Activated naive CD8-positive, alpha-beta T cell (primary cell): ENCODE data around the gene CHRNA9.

ENCODE experiments used
- H3K27ac Mint-ChIP-seq: one replicate; pipeline ENCODE4 v1.8.0; 2021; ENCODE audit warnings: mixed read lengths
- H3K27me3 Mint-ChIP-seq: one replicate; pipeline ENCODE4 v1.8.0; 2021; ENCODE audit warnings: mixed read lengths
- H3K36me3 Mint-ChIP-seq: one replicate; pipeline ENCODE4 v1.8.0; 2021; ENCODE audit warnings: mixed read lengths
- H3K4me1 Mint-ChIP-seq: one replicate; pipeline ENCODE4 v1.8.0; 2021; ENCODE audit warnings: low read depth, mixed read lengths
- H3K4me3 Mint-ChIP-seq: one replicate; pipeline ENCODE4 v1.8.0; 2021; ENCODE audit warnings: mild to moderate bottlenecking, mixed read lengths
- H3K9me3 Mint-ChIP-seq: one replicate; pipeline ENCODE4 v1.8.0; 2021; ENCODE audit warnings: low read depth, mixed read lengths

The CHRNA9 gene

GRCh38 chr4:40349561-40350198, 14.5 kb downstream of the CHRNA9 start:
- Mint-ChIP-seq H3K4me1 (peaks cover 11% of the 10 kb centered on the region), H3K9me3 (no peaks in the 10 kb centered on the region), H3K36me3 (no peaks in the 10 kb centered on the region), H3K4me3 (no peak overlapping the region), H3K27me3 (no peaks in the 10 kb centered on the region), H3K27ac (peak overlapping the region; percentile 18)

- Mint-ChIP-seq H3K4me3 (no peak overlapping the region), H3K27ac (no peak overlapping the region), H3K4me1 (peaks cover 11% of the 10 kb centered on the region), H3K36me3 (no peaks in the 10 kb centered on the region), H3K9me3 (no peaks in the 10 kb centered on the region), H3K27me3 (no peaks in the 10 kb centered on the region)
Observed at GRCh38 chr4:40350627-40351227, 15.6 kb downstream of the CHRNA9 start.

GRCh38 chr4:40354158-40354557, 19.0 kb downstream of the CHRNA9 start:
- no peaks in the 10 kb centered on the region for H3K36me3 Mint-ChIP-seq
- H3K4me1 Mint-ChIP-seq, result peaks cover 10% of the 10 kb centered on the region
- H3K27ac Mint-ChIP-seq, result no peak overlapping the region
- H3K27me3 Mint-ChIP-seq, result peaks cover 2% of the 10 kb centered on the region
- H3K9me3 Mint-ChIP-seq, result no peaks in the 10 kb centered on the region
- H3K4me3 Mint-ChIP-seq, result no peak overlapping the region

GRCh38 chr4:40355131-40355530, 20.0 kb downstream of the CHRNA9 start:
- Mint-ChIP-seq H3K4me1 (peaks cover under 1% of the 10 kb centered on the region), H3K36me3 (no peaks in the 10 kb centered on the region), H3K27ac (no peak overlapping the region), H3K9me3 (no peaks in the 10 kb centered on the region), H3K4me3 (no peak overlapping the region), H3K27me3 (peaks cover 2% of the 10 kb centered on the region)

GRCh38 chr4:40357738-40358137, 22.6 kb downstream of the CHRNA9 start:
- Mint-ChIP-seq H3K4me1 (no peaks in the 10 kb centered on the region), H3K4me3 (no peak overlapping the region), H3K36me3 (no peaks in the 10 kb centered on the region), H3K9me3 (no peaks in the 10 kb centered on the region), H3K27me3 (peaks cover 2% of the 10 kb centered on the region), H3K27ac (no peak overlapping the region)

GRCh38 chr4:40361338-40361737, 26.2 kb downstream of the CHRNA9 start:
- H3K4me3 Mint-ChIP-seq, result no peak overlapping the region
- H3K36me3 Mint-ChIP-seq, result no peaks in the 10 kb centered on the region
- H3K27ac Mint-ChIP-seq, result no peak overlapping the region
- H3K9me3 Mint-ChIP-seq, result no peaks in the 10 kb centered on the region
- H3K27me3 Mint-ChIP-seq, result peaks cover 2% of the 10 kb centered on the region
- H3K4me1 Mint-ChIP-seq, result no peaks in the 10 kb centered on the region

GRCh38 chr4:40363382-40363920, 28.3 kb downstream of the CHRNA9 start:
- H3K4me3 Mint-ChIP-seq, result no peak overlapping the region
- no peaks in the 10 kb centered on the region for H3K27me3 Mint-ChIP-seq
- no peaks in the 10 kb centered on the region for H3K36me3 Mint-ChIP-seq
- H3K27ac Mint-ChIP-seq, result no peak overlapping the region
- H3K4me1 Mint-ChIP-seq, result no peaks in the 10 kb centered on the region
- H3K9me3 Mint-ChIP-seq, result no peaks in the 10 kb centered on the region

- H3K36me3 Mint-ChIP-seq, result no peaks in the 10 kb centered on the region
- H3K27ac Mint-ChIP-seq, result no peak overlapping the region
- H3K9me3 Mint-ChIP-seq, result no peaks in the 10 kb centered on the region
- no peak overlapping the region for H3K4me3 Mint-ChIP-seq
- H3K4me1 Mint-ChIP-seq, result no peaks in the 10 kb centered on the region
- H3K27me3 Mint-ChIP-seq, result no peaks in the 10 kb centered on the region
Observed at GRCh38 chr4:40363945-40364344, 28.8 kb downstream of the CHRNA9 start.

GRCh38 chr4:40365766-40366165, 30.6 kb downstream of the CHRNA9 start:
- no peaks in the 10 kb centered on the region for H3K27me3 Mint-ChIP-seq
- no peak overlapping the region for H3K4me3 Mint-ChIP-seq
- no peaks in the 10 kb centered on the region for H3K9me3 Mint-ChIP-seq
- no peaks in the 10 kb centered on the region for H3K36me3 Mint-ChIP-seq
- H3K4me1 Mint-ChIP-seq, result no peaks in the 10 kb centered on the region
- no peak overlapping the region for H3K27ac Mint-ChIP-seq

GRCh38 chr4:40367451-40367850, 32.3 kb downstream of the CHRNA9 start:
- Mint-ChIP-seq H3K4me3 (no peak overlapping the region), H3K27ac (no peak overlapping the region), H3K27me3 (no peaks in the 10 kb centered on the region)

GRCh38 chr4:40369437-40370274, 34.5 kb downstream of the CHRNA9 start:
- Mint-ChIP-seq H3K27ac (no peak overlapping the region), H3K36me3 (no peaks in the 10 kb centered on the region), H3K4me1 (no peaks in the 10 kb centered on the region)

More at GRCh38 chr4:40367451-40367850, 32.3 kb downstream of the CHRNA9 start:
- Mint-ChIP-seq H3K9me3 (no peaks in the 10 kb centered on the region), H3K36me3 (no peaks in the 10 kb centered on the region), H3K4me1 (no peaks in the 10 kb centered on the region)

GRCh38 chr4:40372651-40373050, 37.5 kb downstream of the CHRNA9 start:
- no peaks in the 10 kb centered on the region for H3K36me3 Mint-ChIP-seq
- H3K4me3 Mint-ChIP-seq, result no peak overlapping the region
- H3K4me1 Mint-ChIP-seq, result no peaks in the 10 kb centered on the region
- no peaks in the 10 kb centered on the region for H3K9me3 Mint-ChIP-seq
- H3K27ac Mint-ChIP-seq, result no peak overlapping the region
- no peaks in the 10 kb centered on the region for H3K27me3 Mint-ChIP-seq

More at GRCh38 chr4:40369437-40370274, 34.5 kb downstream of the CHRNA9 start:
- no peaks in the 10 kb centered on the region for H3K9me3 Mint-ChIP-seq
- H3K4me3 Mint-ChIP-seq, result no peak overlapping the region
- H3K27me3 Mint-ChIP-seq, result no peaks in the 10 kb centered on the region

- Mint-ChIP-seq H3K27me3 (no peaks in the 10 kb centered on the region), H3K27ac (no peak overlapping the region), H3K4me1 (no peaks in the 10 kb centered on the region), H3K36me3 (no peaks in the 10 kb centered on the region), H3K4me3 (no peak overlapping the region), H3K9me3 (no peaks in the 10 kb centered on the region)
Observed at GRCh38 chr4:40373636-40374035, 38.5 kb downstream of the CHRNA9 start.

GRCh38 chr4:40375095-40375494, 40.0 kb downstream of the CHRNA9 start:
- H3K4me1 Mint-ChIP-seq, result no peaks in the 10 kb centered on the region
- H3K4me3 Mint-ChIP-seq, result no peak overlapping the region
- H3K27me3 Mint-ChIP-seq, result no peaks in the 10 kb centered on the region
- no peaks in the 10 kb centered on the region for H3K36me3 Mint-ChIP-seq
- no peaks in the 10 kb centered on the region for H3K9me3 Mint-ChIP-seq
- no peak overlapping the region for H3K27ac Mint-ChIP-seq

- Mint-ChIP-seq H3K27me3 (no peaks in the 10 kb centered on the region), H3K4me1 (no peaks in the 10 kb centered on the region), H3K27ac (no peak overlapping the region), H3K36me3 (no peaks in the 10 kb centered on the region), H3K9me3 (no peaks in the 10 kb centered on the region), H3K4me3 (no peak overlapping the region)
Observed at GRCh38 chr4:40375620-40376019, 40.5 kb downstream of the CHRNA9 start.
